HS-27A (cell line): Measurements from ENCODE around the gene CASQ1.

Experiments used
- DNase-seq: peaks from one replicate; pipeline ENCODE4 v3.0.0-alpha.2; 2012; ENCODE audit warnings: low read depth, missing footprints

CASQ1 gene

DNA sequence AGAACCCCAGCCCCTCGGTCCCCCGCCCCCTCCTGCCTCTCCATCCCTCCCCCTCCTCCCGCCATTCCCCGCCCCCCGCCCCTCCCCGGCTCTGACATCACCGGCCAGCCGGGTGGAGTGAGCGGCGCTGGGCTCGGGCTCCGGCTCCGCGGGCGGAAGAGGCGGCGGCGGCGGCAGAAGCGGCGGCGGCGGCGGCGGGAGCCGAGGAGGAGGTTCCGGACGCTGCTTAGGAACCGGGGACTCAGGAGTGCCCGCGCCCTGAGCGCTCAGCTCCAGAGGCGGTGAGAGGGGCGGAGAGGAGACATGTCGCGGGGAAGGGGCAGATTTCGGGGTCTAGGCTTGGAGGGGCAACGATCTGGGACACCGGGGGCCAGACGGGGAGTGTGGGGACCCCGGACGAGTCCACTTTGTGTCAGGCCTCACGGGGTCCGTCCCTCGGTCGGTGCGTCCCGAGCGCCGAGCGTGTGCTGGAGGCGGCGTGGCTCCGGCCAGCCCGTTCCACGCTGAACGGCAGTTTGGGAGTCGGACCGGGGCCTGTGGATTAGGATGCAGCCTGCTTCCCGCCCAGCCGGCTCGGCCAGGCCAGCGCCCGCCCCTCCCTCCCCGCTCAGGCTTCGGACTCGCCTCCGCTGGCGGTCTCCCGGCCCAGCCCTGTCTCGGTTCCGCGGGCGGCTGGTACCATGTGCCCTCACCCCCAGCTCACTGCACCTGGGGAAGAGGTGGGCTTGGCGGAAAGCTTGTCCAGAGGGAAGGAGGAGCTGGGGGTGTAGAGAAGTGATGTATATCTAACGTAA, 15.1 kb downstream of the CASQ1 start, which contains the start of gene PEA15:
Gene PEA15, plus strand, starts transcription at position 143 of the 794 bp plus-strand sequence. CDS start 6,161 bp downstream, outside the sequence.
- DNase-seq: no peak

DNA sequence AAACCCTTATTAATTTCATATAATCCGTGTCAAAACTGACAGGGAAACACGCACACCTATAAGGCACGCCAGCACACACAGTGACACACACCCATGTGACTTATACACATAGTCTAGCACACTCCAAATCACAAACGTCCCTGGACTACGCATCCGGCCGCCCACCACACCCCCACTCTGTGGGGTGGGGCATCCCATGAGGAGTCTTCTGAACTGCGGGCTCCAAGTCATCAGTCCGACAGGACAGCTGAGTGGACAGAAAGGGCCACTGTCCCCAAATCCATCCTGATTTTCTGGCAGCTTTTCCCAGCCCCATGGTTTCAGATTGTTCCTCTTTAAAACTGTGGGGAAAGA, 15.6 kb downstream of the CASQ1 start:
- peak; percentile 68 for DNase-seq

- peak; percentile 80 for DNase-seq
Observed at GRCh38 chr1:160206421-160207117, 16.2 kb downstream of the CASQ1 start.

GRCh38 chr1:160207118-160207650, 16.8 kb downstream of the CASQ1 start:
- DNase-seq: no peak

GRCh38 chr1:160207771-160208556, 17.6 kb downstream of the CASQ1 start:
- DNase-seq: no peak

- no peak for DNase-seq
Observed at GRCh38 chr1:160208557-160209320, 18.4 kb downstream of the CASQ1 start.

DNA sequence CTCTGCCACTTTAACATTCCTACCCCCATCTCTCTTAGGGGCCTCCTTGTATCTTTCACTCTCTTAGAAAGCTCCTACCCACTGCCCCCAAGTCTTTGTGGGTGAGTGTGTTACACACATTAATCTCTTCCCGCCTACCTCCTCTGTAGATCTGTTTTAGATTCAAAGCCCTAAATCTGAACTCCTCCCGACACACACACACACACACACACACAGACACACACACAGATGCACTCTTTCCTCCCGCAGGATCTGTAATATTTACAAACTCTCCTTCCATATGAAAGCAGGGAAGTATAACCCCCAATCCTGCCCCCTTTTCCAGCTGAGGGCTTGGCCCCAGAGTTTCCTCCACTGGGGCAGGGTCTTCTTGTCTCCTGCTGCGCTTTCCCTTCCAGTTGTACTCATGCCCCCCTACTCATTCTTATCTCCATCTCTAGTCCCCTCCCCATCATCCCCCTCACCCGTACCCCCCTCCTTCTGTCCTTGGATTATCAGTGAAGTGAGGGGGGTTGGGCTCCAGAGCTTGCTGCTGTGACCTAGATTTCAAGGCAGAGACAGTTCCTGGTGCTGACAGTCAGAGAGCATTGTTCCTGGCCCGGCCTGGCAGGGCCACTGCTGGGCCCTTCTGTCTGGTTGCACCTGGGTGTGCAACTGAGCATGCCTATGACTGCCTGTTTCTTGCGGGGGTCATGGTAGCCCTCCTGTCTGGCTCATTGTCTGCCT, 19.1 kb downstream of the CASQ1 start:
- DNase-seq: no peak

DNA sequence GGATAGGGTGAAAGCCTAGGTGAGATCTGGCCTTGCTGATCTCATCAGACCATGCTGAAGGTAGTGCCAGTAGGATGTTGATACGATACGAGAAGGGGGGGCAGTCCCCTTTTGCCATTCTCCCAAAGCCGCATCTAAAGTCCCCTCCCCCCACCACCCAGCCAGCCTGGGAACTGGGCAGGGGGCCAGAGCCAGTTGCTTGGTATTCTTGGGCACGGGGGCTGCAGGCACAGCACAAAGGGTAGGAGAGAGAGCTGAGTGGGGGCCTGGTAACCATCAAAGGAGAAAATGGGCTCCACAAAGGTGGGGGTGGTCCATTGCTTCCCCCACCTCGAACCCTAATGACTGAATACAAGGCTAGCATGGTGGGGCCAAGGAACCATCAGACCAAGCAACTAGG, 20.2 kb downstream of the CASQ1 start:
- no peak for DNase-seq

GRCh38 chr1:160211046-160211790, 20.8 kb downstream of the CASQ1 start:
- DNase-seq: no peak

GRCh38 chr1:160214481-160215140, 24.2 kb downstream of the CASQ1 start:
- no peak for DNase-seq

DNA sequence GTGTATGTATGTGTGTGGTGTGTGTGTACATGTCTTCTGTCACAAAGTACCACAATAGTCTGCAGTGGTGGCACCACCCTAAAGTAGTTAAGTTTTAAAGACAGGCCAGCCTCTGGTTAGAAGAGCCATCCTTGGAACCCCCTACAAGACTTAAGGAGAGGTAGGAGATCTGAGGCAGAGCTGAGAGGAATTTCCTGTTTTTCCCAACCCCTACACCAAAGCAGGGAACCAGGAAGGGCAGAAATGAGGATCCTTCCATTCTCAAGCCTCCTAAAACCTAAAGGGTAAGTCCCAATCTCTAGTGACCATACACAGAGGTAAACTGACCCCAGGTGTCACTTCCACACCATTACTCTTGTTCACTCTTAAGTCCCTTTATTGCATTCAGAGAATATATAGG, 25.9 kb downstream of the CASQ1 start:
- no peak for DNase-seq

DNA sequence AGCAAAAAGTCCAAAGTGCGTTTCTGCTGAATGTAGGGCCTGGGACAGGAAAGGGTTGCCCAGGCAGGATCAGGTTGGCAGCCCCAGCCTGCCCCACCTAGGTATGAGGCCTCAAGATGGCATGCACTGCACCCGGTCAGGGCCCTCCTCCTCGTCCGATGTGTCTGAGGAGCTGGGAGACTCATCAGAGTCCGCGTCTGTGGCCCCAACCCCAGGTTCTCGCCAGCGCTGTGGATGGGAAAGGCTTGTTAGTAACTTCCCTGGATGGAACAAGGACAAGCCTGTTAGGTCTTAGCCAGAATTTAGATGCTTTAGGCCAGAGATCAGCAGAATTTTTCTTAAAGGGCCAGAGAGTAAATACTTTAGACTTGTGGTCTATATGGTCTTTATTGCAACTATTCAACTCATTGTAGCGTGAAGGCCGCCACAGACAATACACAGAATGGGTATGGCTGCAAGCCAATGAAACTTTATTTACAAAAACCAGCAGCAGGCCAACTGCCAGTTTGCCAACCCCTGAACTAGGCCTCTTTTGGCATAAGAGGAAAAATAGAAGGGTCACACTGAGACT, 27.2 kb downstream of the CASQ1 start:
- no peak for DNase-seq

DNA sequence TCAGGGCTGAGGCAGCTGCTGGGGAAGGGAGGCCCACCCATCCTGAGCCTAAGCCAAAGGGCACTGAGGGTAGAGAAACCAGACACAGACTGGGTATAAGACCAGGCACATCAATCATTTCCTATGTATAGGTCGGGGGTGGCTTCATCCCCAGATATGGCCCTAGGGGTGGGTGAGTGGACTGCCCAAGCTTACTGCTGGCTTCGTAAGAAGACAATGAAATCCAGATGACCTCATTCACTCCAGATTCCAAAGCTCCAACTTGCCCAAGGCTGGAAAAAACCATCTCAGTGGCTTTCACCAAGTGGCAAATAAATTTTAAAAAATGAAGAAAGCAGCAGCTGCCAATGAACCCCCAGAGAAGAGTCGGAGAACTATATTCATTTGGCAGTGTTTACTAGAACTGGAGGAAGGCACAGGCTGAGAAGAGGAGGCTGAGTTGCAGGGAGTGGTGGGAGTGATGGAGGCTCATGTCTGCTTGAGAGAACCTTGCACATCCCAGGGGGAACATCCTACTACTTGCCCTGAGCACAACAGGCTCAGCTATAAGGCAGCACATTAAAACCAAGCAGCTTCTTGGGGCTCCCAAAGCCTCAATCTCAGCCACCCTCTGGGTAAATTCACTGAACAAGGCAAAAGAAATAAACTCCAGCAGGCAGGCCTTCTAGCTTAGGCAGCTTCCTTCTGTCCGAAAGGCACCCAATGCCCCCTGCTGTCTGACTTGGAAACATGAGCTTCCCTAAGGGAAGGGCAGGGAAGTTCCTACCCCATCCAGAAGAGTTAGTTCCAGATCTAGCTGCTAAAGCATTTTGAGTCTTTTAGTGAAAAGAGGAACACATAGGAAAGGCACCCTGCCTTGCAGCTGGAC, 28.9 kb downstream of the CASQ1 start:
- DNase-seq: peak; percentile 14

DNA sequence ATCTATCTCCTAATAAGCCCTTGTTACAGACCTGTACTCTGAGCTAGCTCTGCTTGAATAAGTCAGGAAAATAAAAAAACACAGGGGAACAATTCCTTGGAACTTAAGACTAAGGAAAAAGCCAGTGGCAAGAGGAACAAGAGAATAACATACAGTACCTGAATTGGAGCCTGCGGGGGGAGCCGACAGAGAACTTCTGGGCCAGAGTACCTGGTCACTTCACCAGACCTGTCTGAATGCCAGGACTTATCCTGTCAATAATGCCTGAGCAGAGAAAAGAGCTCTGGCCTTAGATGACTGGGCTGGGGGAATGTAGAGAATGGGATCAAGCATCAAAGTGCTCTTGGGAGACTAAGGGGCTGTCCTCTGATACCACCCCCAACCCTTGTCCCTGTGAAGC, 29.9 kb downstream of the CASQ1 start:
- no peak for DNase-seq

DNA sequence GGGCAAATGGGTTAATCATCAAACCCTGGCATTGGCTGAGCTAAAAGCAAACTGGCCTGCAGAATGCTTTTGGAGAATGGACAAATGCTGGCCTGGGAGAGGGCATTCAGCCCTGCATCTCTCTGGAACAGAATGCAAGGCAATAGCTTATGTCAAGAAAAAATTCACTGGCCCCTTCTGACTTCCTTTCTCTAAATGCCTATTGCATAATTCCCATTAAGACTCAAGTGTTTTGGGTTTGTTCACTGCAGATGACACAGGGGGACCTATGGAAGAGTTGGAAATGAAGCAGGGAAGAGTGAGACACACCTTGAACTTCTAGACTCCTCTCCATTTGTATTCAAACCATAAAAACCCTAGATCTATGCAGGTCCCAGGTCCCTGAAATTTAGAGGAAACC, 30.7 kb downstream of the CASQ1 start:
- no peak for DNase-seq

DNA sequence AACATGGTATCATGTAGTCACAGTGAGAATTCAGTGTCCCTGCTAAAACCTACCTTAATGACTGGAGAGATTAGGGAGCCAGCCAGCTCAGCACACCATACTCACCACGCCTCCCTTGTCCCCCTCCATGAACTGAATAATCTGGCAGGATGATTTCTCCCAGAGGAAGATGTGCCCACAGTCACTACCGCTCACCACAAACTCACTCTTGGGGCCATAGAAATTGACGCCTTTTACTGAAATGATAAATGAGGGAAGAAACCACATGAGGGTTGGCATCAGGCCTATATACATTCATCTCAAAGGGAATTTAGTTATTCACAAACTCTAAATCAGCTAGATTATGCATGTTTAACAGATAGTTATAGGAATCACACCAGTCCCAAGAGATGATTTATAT, 32.2 kb downstream of the CASQ1 start:
- DNase-seq: no peak

GRCh38 chr1:160224606-160225005, 34.2 kb downstream of the CASQ1 start:
- DNase-seq: no peak

- no peak for DNase-seq
Observed at GRCh38 chr1:160225345-160225744, 35.0 kb downstream of the CASQ1 start.
